Activated T-helper 1 cell treated with Interleukin-2 at 50 U/mL for 16 hours (primary cell): ENCODE data around the gene PSMC3IP.
A peak's percentile ranks its signal among the peaks of the same experiment; 100 is the strongest.

Experiments
- DNase-seq: peaks from one replicate; pipeline ENCODE4 v3.0.0-alpha.2; 2020; ENCODE audit warnings: low read depth

Gene PSMC3IP

DNA sequence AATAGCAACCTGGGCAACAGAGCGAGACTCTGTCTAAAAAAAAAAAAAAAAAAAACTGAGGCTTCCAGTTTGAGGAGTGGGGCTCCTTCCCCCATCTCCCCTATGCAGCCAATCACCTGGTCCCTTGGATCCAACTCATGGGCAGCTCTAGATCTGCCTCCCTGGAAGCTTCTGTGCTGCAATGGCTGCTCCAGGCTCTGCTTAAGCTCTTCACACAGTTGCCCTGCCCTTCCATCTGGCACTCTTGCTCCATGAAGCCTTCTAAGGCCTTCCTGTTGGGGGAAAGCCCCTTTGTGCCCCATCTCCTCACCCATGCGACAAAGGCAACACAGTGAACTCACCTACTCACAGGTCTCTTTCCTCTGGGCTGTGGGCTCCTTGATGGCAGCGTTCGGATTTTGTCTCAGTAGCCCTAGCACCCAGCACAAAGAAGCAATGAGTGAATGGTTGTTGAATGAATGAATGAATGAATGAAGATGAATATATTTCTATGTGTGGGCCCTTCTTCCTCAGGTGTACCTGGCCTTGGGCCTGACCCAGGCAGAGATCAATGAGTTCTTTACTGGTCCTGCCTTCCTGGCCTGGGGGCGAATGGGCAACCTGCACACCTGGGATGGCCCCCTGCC, 39.6 kb downstream of the PSMC3IP start:
- DNase-seq: no peak

DNA sequence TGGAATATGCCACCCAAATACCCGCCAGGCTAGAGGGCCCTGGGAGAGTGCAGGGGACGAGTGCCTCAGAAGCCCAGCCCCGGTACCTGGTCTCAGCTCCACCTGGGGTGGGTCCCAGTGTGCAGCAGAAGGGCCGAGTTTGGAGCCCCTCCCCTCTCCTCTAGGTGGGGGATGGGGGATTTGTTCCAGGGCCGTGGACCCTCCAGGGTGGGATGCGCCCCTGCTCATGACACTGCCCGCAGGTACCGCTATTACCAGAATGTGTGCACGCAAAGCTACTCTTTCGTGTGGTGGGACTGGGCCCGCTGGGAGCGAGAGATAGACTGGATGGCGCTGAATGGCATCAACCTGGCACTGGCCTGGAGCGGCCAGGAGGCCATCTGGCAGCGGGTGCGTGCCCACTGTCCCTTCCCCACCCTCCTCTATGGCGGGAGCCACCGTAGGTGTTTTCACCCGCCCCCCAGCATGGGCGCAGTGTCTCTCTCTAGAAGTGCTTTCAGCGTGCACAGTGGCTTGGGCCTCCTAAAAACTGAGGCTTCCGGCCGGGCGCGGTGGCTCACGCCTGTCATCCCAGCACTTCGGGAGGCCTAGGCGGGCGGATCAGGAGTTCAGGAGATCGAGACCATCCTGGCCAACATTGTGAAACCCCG, 40.2 kb downstream of the PSMC3IP start:
- DNase-seq: no peak

DNA sequence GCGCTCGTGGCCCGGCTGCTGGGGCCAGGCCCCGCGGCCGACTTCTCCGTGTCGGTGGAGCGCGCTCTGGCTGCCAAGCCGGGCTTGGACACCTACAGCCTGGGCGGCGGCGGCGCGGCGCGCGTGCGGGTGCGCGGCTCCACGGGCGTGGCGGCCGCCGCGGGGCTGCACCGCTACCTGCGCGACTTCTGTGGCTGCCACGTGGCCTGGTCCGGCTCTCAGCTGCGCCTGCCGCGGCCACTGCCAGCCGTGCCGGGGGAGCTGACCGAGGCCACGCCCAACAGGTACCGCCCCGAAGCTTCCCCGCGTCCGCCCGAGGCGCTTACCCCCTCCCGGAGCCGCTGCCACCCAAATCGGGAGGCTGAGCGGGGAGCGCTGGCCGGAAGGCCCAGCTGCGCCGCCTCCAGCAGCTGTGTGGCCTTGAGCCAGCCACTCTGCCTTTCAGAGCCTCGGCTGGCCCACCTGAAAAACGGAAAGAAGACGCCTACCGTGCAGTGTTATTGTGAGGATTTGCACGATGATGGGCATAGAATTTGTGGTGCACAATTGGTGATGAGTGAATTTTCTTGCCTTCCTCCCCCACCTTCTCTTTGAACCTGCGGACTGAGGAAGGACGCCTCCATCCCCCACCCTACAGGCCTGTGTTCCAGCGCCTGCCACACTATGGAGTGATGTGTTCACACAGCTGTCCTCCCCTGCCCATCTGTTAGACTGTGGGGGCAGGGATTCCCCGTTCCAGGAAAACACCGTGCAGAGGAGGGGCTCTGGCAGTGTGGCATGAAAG, 41.0 kb downstream of the PSMC3IP start:
- peak; percentile 54 for DNase-seq

DNA sequence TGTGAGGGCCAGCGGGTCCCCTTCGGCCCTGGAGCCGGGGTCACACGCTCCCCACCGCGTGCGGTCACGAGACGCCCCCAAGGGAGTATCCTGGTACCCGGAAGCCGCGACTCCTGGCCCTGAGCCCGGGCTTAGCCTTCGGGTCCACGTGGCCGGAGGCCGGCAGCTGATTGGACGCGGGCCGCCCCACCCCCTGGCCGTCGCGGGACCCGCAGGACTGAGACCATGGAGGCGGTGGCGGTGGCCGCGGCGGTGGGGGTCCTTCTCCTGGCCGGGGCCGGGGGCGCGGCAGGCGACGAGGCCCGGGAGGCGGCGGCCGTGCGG, 41.5 kb downstream of the PSMC3IP start, which contains the start of gene NAGLU:
NAGLU (plus strand) TSS at position 194 of the 324 bp plus-strand sequence; CDS start at position 226, 32 bp downstream.
- peak; percentile 70 for DNase-seq

DNA sequence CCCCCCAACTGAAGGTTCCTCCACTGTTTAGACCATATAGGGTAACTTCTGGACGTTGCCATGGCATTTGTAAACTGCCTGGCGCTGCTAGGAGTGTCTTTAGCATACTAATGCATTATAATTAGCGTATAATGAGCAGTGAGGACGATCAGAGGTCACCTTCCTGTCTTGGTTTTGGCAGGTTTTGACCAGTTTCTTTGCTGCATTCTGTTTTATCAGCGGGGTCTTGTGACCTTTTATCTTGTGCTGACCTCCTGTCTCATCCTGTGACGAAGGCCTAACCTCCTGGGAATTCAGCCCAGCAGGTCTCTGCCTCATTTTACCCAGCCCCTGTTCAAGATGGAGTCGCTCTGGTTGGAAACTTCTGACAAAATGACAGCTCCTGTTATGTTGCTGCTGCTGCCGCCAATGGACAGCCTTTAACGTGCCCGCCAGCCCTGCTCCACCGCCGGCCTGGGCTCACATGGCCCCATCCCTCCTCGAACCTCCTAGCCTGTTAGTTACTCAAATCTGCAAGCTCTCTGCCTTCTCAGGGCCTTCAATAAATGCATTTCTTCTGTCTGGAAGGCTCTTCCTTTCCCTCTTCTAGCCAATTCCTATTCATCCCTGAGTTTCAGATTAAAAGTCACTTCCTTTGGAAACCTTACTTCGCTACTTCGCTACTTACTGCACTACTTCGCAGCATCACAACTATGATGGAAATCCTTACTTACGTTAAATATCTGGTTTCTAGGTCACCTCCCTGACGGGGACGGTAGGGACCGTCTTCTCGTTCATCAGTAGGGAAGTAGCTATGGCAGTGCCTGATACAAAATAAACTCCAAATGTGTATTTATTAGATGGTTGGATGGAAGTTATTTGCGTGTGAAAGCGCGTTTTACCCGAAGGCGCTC, 42.1 kb downstream of the PSMC3IP start:
- no peak for DNase-seq

DNA sequence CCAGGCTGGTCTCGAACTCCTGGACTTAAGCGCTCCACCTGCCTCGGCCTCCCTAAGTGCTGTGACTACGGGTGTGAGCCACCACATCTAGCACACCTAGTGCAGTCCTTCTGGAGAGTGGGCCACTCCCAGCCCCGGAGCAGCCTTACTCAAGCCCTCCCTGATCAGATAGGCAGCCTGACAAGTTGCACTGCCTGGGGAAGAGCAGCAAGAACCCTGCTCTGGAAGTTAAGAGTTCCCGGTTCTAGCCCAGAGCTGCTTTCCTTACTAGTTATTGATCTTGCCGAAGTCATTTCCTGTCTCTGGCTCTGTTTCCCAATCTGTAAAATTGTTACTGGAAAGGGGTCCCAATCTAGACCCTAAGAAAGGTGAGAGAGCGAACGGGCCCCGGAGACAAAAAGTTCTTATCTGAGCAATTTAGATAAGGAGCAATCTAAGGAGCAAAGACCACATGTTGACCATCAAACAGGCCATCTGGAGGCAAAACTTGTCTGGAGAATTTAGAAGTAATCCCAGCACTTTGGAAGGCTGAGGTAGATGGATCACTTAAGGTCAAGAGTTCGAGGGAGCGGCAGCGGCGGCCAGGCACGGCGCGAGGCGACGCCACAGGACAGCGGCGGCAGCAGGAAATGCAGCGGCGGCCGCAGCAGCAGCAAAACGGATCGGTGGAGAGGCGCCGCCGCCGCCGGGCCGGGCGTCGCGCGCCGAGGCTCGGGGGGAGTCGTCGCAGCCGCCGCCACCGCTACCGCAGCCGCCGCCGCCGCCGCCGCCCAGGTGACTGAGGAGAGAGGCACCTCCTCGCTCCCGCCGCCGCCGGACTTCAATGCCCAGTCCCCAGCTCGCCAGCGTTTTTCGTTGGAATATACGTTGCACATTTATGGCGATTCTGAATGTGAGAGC, 45.8 kb downstream of the PSMC3IP start:
- DNase-seq: peak; percentile 43

DNA sequence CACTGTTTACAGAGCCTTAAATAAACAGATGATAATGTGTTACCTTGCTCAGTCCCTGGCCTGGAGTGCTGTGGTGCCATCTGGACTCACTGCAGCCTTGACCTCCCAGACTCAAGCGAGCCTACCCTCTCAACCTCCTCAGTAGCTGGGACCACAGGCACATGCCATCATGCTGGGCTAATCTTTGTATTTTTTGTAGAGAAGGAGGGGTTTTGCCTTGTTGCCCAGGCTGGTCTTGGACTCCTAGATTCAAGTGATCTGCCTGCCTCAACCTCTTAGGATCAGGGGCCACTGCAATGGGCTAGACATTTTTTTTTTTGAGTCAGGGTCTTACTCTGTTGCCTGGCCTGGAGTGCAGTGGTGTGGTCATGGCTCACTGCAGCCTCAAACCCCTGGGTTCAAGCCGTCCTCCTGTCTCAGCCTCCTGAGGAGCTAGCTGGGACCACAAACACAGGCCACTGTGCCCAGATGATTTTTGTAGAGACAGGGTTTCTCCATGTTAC, 46.5 kb downstream of the PSMC3IP start:
- no peak for DNase-seq

DNA sequence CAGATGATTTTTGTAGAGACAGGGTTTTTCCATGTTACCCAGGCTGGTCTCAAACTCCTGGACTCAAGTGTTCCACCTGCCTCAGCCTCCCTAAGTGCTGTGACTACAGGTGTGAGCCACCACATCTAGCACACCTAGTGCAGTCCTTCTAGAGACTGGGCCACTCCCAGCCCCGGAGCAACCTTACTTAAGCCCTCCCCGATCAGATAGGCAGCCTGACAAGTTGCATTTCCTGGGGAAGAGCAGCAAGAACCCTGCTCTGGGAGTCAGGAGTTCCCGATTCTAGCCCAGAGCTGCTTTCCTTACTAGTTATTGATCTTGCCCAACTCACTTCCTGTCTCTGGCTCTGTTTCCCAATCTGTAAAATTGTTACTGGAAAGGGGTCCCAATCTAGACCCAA, 48.5 kb downstream of the PSMC3IP start:
- DNase-seq: no peak

DNA sequence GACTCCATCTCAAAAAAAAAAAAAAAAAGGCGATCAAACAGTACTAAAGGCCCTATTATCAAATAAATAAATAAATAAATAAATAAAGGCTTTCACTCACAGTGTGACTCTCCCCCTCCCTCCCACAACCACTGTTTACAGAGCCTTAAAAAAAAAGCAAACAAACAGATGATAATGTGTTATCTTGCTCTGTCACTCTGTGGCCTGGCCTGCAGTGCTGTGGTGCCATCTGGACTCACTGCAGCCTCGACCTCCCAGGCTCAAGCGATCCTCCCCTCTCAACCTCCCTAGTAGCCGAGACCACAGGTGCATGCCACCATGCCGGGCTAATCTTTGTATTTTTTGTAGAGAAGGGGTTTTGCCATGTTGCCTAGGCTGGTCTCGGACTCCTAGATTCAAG, 49.6 kb downstream of the PSMC3IP start:
- DNase-seq: no peak

DNA sequence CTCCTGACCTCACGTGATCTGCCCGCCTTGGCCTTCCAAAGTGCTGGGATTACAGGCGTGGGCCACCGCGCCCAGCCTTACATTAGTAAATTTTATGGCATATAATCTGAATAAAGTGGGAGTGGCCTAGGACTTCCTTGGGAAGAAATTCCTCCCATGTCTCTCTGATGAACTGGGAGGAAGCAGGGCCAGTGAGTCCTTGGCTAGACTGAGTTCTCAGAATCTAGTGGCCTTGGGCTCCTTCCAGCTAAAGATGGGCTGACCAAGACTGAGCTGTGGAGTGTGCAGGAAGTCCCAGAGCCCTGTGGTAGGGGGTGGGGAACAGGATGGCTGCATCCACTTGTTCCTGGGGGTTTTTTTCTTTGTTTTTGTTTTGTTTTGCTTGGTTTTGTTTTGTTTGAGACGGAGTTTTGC, 51.5 kb downstream of the PSMC3IP start:
- DNase-seq: no peak

DNA sequence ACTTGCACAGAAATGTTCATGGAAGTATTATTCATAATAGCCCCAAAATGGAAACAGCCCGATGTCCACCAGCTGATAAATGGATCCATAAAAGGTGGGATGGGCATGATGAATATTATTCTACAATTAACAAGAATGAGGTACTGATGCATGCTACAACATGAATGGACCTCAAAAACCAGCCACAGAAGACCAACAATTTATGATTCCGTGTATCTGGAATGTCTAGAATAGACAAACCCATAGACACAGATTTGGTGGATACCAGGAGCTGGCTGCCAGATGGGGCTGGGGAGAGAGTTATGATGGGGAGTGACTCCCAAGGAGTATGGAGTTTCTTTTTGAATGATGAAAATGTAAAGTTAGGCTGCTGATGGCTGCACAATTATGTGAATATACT, 52.3 kb downstream of the PSMC3IP start:
- DNase-seq: no peak

DNA sequence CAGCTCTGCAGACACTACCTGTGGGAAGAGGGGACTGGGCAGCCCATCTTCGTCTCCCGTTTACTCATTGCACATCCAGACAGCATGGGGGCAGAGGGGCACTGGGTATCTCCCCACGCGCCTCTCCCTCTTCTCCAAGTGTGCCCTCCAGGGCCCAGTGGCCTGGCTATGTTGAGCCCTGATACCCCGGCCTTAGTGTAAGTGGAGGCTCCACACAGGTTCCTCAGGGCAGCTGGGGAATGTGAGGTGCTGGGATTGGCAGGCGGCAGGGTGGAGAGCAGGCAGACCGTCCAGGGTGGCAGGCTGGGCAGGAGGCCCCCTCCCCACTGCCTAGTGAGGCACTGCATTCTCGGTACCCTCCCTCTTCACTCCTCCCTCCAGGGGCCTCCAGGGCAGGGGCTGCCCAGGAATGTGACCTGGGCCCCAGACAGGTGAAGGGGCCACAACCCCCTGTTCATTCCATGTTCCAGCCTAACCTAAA, 54.7 kb downstream of the PSMC3IP start:
- DNase-seq: no peak
